ENCODE results near the gene RPL21.

RPL21 gene

DNA sequence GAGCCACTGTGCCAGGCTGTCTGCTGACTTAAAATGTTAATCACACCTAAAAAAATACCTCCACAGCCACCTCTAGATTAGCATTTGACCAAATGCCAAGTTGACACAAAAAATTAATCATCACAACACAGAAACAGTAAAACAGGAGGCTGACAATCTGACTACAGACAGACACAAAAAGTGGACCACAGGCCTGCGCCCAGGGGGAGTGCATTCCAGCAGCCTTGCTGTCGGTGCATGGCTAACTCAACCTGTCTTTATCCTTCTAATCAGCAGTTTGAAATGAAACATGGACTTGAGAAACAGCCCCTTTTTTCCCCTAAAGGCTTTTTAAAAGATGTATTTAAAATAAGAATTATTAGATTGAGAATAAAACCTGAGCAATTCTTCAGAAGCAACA is 53.3 kb downstream of the RPL21 start:
- Histone ChIP-seq H3K4me3 (no peak overlapping the region), H3K27ac (no peak overlapping the region)
- TF ChIP-seq, protein P1, sequence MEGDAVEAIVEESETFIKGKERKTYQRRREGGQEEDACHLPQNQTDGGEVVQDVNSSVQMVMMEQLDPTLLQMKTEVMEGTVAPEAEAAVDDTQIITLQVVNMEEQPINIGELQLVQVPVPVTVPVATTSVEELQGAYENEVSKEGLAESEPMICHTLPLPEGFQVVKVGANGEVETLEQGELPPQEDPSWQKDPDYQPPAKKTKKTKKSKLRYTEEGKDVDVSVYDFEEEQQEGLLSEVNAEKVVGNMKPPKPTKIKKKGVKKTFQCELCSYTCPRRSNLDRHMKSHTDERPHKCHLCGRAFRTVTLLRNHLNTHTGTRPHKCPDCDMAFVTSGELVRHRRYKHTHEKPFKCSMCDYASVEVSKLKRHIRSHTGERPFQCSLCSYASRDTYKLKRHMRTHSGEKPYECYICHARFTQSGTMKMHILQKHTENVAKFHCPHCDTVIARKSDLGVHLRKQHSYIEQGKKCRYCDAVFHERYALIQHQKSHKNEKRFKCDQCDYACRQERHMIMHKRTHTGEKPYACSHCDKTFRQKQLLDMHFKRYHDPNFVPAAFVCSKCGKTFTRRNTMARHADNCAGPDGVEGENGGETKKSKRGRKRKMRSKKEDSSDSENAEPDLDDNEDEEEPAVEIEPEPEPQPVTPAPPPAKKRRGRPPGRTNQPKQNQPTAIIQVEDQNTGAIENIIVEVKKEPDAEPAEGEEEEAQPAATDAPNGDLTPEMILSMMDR (IDR thresholded peaks at IDR 0.05), result no peak
- no peak for DNase-seq (ENCODE audit: low spot score)

Data from coronary artery (tissue), 2 donors.